ENCODE measurements around the gene BHLHA15. TPM values are rescaled to one million over a fixed set of nuclear protein-coding genes. Genes with fewer than 3 reads are reported as not detected.

The BHLHA15 gene
- total and polyA plus RNA-seq, 2 of the 13 experiments (the other 11 are each of a cell fraction or from before 2014, with no cell fraction given) = 1.9 to 6.1 TPM

GRCh38 chr7:98251601-98252424, 40.6 kb downstream of the BHLHA15 start, which contains the start of gene TECPR1 (continued):
- TF ChIP-seq ZBED4 (CRISPR knock-in tag; IDR thresholded peaks at IDR 0.05; ENCODE audit: borderline replicate concordance) (no peak), FOXK1 (CRISPR knock-in tag; IDR thresholded peaks at IDR 0.05; ENCODE audit: borderline replicate concordance, low read depth) (0 out of 2 replicates have a peak, but pooled peaks have one; percentile 60), ZNF430 (CRISPR knock-in tag; IDR thresholded peaks at IDR 0.05) (no peak; the same call in 1 of the 2 replicates), ZNF18 (CRISPR knock-in tag; IDR thresholded peaks at IDR 0.05; ENCODE audit: insufficient replicate concordance) (peak; percentile 56), ZNF788 (CRISPR knock-in tag; IDR thresholded peaks at IDR 0.05; ENCODE audit: borderline replicate concordance) (peak; percentile 79; the same call in 1 of the 2 replicates), HDAC1 (CRISPR knock-in tag; IDR thresholded peaks at IDR 0.05) (peak; percentile 97), ZNF235 (CRISPR knock-in tag; IDR thresholded peaks at IDR 0.05; ENCODE audit: borderline replicate concordance) (peak; percentile 89; the same call in 1 of the 2 replicates), ATF7-NPFF (CRISPR knock-in tag; IDR thresholded peaks at IDR 0.05; ENCODE audit: low read depth) (peak; percentile 70; the same call in 1 of the 2 replicates), CEBPG (CRISPR knock-in tag; IDR thresholded peaks at IDR 0.05) (no peak), BCLAF1 (IDR thresholded peaks at IDR 0.05) (no peak), SKIL (CRISPR knock-in tag; IDR thresholded peaks at IDR 0.05; ENCODE audit: borderline replicate concordance) (no peak), SUZ12 (IDR thresholded peaks at IDR 0.05; ENCODE audit: low read depth, low read length) (no peak), ZBTB3 (CRISPR knock-in tag; IDR thresholded peaks at IDR 0.05; ENCODE audit: borderline replicate concordance, low read depth) (no peak), ZFP36L2 (CRISPR knock-in tag; IDR thresholded peaks at IDR 0.05) (no peak), ZNF513 (CRISPR knock-in tag; conservative IDR thresholded peaks at IDR 0.05) (no peak), TRIM24 (CRISPR knock-in tag; IDR thresholded peaks at IDR 0.05) (no peak)

Data from HepG2 (cell line).